Panc1 (cell line): ENCODE data around the gene TSSK3. TPM values are rescaled to one million over a fixed set of nuclear protein-coding genes. Genes with fewer than 3 reads are reported as not detected.
A peak's percentile ranks its signal among the peaks of the same experiment; 100 is the strongest.

Experiments
- ATAC-seq: fragments of 200-7000 bp; cut with Tn5 transposase; 2 replicates; pipeline ENCODE4 v1.9.1; 2020; ENCODE audit warnings: mild to moderate bottlenecking, moderate library complexity
- BruUV-seq: library from RNA; stranded (reverse); fragments of 400-500 nt; replicated peaks from 2 replicates; lab custom pipeline; 2021; lab: Mats Ljungman, UMichigan
- CTCF ChIA-PET: fragments of 300-600 bp; sonication (Branson Sonifier 250); formaldehyde crosslinking; loops from one replicate; lab custom pipeline; 2022; ENCODE audit warnings: antibody characterized with exemption; lab: Charles Lee
- POLR2A ChIA-PET: fragments of 300-600 bp; sonication (Branson Sonifier 250); formaldehyde crosslinking; loops from one replicate; lab custom pipeline; 2022; ENCODE audit warnings: antibody characterized with exemption; lab: Charles Lee
- DNase-seq: peaks from one replicate; pipeline ENCODE4 v3.0.0-alpha.2; 2010; ENCODE audit warnings: low read depth, low spot score
- H3K27ac ChIP-seq: 2 replicates; pipeline ENCODE4 v1.5.1; 2011; ENCODE audit warnings: mild to moderate bottlenecking, low read length, inconsistent platforms
- H3K27me3 ChIP-seq: fragments of 200-500 bp; sonication (Bioruptor generic); 2 replicates; pipeline ENCODE4 v1.6.0; 2014; ENCODE audit warnings: low read length, inconsistent platforms; ENCODE audit not compliant: control insufficient read depth, insufficient read depth
- H3K36me3 ChIP-seq: fragments of 200-500 bp; sonication (Bioruptor generic); 2 replicates; pipeline ENCODE4 v1.5.1; 2014; ENCODE audit warnings: inconsistent platforms, mild to moderate bottlenecking, low read length, moderate library complexity; ENCODE audit not compliant: control insufficient read depth, insufficient read depth
- H3K4me1 ChIP-seq: 2 replicates; pipeline ENCODE4 v1.5.1; 2011; ENCODE audit warnings: inconsistent platforms, mild to moderate bottlenecking, low read length, moderate library complexity; ENCODE audit not compliant: control insufficient read depth, insufficient read depth
- H3K4me3 ChIP-seq, 2 experiments: 2 replicates each; pipeline ENCODE4 v1.5.1; 2011 to 2012; ENCODE audit warnings: low read depth in 2 of 2, low read length in 2 of 2, mild to moderate bottlenecking in 2 of 2, inconsistent platforms in 1 of 2, moderate library complexity in 1 of 2
- H3K9me3 ChIP-seq: fragments of 200-500 bp; sonication (Bioruptor generic); 2 replicates; pipeline ENCODE4 v1.5.1; 2014; ENCODE audit warnings: low read depth, mild to moderate bottlenecking, inconsistent platforms, low read length, moderate library complexity; ENCODE audit not compliant: control insufficient read depth, insufficient read depth
- POLR2AphosphoS5 ChIP-seq: IDR thresholded peaks from 2 replicates; pipeline ENCODE4 v1.6.1; 2012; ENCODE audit warnings: mild to moderate bottlenecking, low read depth, low read length, moderate library complexity
- SIN3A ChIP-seq: IDR thresholded peaks from 2 replicates; pipeline ENCODE4 v1.6.1; 2012; ENCODE audit warnings: low read depth, mild to moderate bottlenecking, low read length, moderate library complexity, borderline replicate concordance; ENCODE audit not compliant: insufficient read depth
- TCF7L2 ChIP-seq: IDR thresholded peaks from 2 replicates; pipeline ENCODE4 v1.6.1; 2011; ENCODE audit warnings: mild to moderate bottlenecking, low read depth, low read length, inconsistent platforms
- in situ Hi-C: cut with HindIII; loops from 2 replicates; pipeline ENCODE4 v1.10.0; 2016; ENCODE audit warnings: low sequenced_read_pairs, low pct_unique_long_range_greater_than_20kb
- intact Hi-C: fragments of 100-400 bp; cut with micrococcal nuclease; formaldehyde crosslinking; loops from one replicate; pipeline ENCODE4 v1.10.0; 2022; ENCODE audit not compliant: unreplicated experiment
- total RNA-seq: library from RNA; stranded (reverse); gene quantifications from one replicate; pipeline ENCODE4 v1.2.1, GENCODE V29; 2021; ENCODE audit not compliant: unreplicated experiment
- TF ChIP-seq, protein P1 (sequence below), 2 experiments: IDR thresholded peaks; 2 replicates each; pipeline ENCODE4 v1.6.1; 2011 to 2012; ENCODE audit warnings: low read depth in 2 of 2, control low read depth in 1 of 2, low read length in 1 of 2, mild to moderate bottlenecking in 1 of 2, moderate library complexity in 1 of 2; ENCODE audit not compliant: insufficient read depth in 1 of 2
- TF ChIP-seq, protein P2 (sequence below): fragments of 450-650 bp; IDR thresholded peaks from 2 replicates; pipeline ENCODE4 v1.5.1; 2017; ENCODE audit warnings: mild to moderate bottlenecking

Gene TSSK3
- total RNA-seq, 1 experiment from 2014 or later: 3.6 TPM

DNA sequence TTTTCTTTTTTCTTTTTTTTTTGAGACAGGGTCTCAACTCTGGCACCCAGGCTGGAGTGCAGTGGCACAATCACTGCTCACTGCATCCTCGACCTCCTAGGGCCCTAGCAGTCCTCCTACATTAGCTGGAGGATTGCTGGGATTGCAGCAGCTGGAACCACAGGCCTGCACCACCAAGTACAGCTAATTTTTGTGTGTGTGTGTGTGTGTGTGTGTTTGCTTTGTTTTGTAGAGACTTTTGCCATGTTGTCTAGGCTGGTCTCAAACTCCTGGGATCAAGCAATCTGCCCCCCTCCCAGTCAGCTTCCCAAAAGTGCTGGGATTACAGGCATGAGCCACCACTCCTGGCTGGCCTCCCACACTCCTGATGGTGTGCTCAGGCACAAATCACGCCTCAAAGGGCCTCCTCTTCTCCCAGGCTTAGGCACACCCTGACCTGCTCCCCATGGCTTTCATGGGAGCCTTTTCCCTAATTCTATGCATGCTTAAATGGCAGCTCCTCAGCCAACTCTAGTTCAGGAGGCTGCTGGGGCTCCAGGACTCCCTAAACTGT, 9.4 kb upstream of the TSSK3 start:
- Histone ChIP-seq H3K27me3 (no peaks in the 10 kb centered on the region), H3K4me1 (peaks cover 9% of the 10 kb centered on the region; the same call in 1 of the 2 replicates), H3K27ac (no peak overlapping the region), H3K9me3 (no peaks in the 10 kb centered on the region), H3K36me3 (no peaks in the 10 kb centered on the region), H3K4me3 (no peak overlapping the region)
- intact Hi-C loops: no loop called here
- ATAC-seq (no peak), DNase-seq (no peak)
- ChIA-PET POLR2A (interaction anchor here (0.6 to 0.7 kb wide), 2 partner anchors 17 to 119 kb away, joined by 3 to 5 read pairs; partner anchors contain the start of gene MARCKSL1), CTCF (interaction anchor here (0.6 kb wide), 1 partner anchor 61 kb away, joined by 4 read pairs; the partner anchor contains the start of gene HDAC1)
- TF ChIP-seq SIN3A (no peak), TCF7L2 (no peak), POLR2AphosphoS5 (no peak)
- TF ChIP-seq, protein P1, sequence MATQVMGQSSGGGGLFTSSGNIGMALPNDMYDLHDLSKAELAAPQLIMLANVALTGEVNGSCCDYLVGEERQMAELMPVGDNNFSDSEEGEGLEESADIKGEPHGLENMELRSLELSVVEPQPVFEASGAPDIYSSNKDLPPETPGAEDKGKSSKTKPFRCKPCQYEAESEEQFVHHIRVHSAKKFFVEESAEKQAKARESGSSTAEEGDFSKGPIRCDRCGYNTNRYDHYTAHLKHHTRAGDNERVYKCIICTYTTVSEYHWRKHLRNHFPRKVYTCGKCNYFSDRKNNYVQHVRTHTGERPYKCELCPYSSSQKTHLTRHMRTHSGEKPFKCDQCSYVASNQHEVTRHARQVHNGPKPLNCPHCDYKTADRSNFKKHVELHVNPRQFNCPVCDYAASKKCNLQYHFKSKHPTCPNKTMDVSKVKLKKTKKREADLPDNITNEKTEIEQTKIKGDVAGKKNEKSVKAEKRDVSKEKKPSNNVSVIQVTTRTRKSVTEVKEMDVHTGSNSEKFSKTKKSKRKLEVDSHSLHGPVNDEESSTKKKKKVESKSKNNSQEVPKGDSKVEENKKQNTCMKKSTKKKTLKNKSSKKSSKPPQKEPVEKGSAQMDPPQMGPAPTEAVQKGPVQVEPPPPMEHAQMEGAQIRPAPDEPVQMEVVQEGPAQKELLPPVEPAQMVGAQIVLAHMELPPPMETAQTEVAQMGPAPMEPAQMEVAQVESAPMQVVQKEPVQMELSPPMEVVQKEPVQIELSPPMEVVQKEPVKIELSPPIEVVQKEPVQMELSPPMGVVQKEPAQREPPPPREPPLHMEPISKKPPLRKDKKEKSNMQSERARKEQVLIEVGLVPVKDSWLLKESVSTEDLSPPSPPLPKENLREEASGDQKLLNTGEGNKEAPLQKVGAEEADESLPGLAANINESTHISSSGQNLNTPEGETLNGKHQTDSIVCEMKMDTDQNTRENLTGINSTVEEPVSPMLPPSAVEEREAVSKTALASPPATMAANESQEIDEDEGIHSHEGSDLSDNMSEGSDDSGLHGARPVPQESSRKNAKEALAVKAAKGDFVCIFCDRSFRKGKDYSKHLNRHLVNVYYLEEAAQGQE (IDR thresholded peaks at IDR 0.05; ENCODE audit: insufficient read depth in 1 of 2, low read depth in 2 of 2, low read length in 1 of 2): no peak
- TF ChIP-seq, protein P2, sequence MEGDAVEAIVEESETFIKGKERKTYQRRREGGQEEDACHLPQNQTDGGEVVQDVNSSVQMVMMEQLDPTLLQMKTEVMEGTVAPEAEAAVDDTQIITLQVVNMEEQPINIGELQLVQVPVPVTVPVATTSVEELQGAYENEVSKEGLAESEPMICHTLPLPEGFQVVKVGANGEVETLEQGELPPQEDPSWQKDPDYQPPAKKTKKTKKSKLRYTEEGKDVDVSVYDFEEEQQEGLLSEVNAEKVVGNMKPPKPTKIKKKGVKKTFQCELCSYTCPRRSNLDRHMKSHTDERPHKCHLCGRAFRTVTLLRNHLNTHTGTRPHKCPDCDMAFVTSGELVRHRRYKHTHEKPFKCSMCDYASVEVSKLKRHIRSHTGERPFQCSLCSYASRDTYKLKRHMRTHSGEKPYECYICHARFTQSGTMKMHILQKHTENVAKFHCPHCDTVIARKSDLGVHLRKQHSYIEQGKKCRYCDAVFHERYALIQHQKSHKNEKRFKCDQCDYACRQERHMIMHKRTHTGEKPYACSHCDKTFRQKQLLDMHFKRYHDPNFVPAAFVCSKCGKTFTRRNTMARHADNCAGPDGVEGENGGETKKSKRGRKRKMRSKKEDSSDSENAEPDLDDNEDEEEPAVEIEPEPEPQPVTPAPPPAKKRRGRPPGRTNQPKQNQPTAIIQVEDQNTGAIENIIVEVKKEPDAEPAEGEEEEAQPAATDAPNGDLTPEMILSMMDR: no peak
- in situ Hi-C loops: no loop called here
- no TSS peak for BruUV-seq

DNA sequence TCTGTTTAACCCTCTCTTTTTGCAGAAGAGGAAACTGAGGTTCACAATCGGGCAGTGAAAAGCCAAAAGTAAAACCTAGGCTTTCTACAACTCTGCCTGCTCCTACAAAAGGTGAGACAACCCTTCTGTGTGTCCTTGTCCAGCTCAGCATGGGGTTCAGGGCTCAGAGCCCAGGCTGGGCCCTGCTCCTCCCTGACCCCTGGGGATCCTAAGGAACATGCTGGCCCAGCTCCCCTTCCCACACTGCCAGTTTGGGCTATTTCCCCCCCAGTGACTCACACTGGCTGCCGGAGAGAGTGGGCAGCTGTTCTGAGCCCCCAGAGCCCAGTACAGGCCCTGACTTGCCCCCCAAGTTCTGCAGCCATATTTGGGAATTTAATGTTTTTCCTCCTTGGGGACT, 8.9 kb upstream of the TSSK3 start:
- DNase-seq (no peak), ATAC-seq (no peak)
- ChIA-PET POLR2A (interaction anchor here (0.7 kb wide), 1 partner anchor 17 kb away, joined by 3 read pairs; the partner anchor contains the start of gene MARCKSL1), CTCF (no interaction called here)
- TF ChIP-seq, protein P2: no peak
- TF ChIP-seq SIN3A (no peak), POLR2AphosphoS5 (no peak), TCF7L2 (no peak)
- TF ChIP-seq, protein P1 (IDR thresholded peaks at IDR 0.05; ENCODE audit: insufficient read depth in 1 of 2, low read depth in 2 of 2, low read length in 1 of 2): no peak
- BruUV-seq: TSS peak; percentile 33
- intact Hi-C loops (no loop called here), in situ Hi-C loops (no loop called here)
- Histone ChIP-seq H3K4me1 (peaks cover 9% of the 10 kb centered on the region; the same call in 1 of the 2 replicates), H3K36me3 (no peaks in the 10 kb centered on the region), H3K27me3 (no peaks in the 10 kb centered on the region), H3K27ac (no peak overlapping the region), H3K9me3 (no peaks in the 10 kb centered on the region), H3K4me3 (no peak overlapping the region)
